ENCODE measurements around the gene JAK3. TPM values are rescaled to one million over a fixed set of nuclear protein-coding genes. Genes with fewer than 3 reads are reported as not detected.
A peak's percentile ranks its signal among the peaks of the same experiment; 100 is the strongest.

Gene JAK3
- polyA plus RNA-seq, 2 donors: 1.5 to 2.5 TPM

GRCh38 chr19:17841810-17842662 is 5.7 kb downstream of the JAK3 start:
- peaks cover 0 to 2% of the 10 kb centered on the region in 2 donors for H3K36me3 ChIP-seq (ENCODE audit: control insufficient read depth in 2 of 2, insufficient read depth in 2 of 2, low read length in 1 of 2)
- WGBS, 2 donors: 26 to 27% methylated on average over 56 of the region's 56 CpGs
- no peak overlapping the region for H3K27ac ChIP-seq (ENCODE audit: low read depth in 2 of 2, low read length in 1 of 2)
- no peaks in the 10 kb centered on the region for H3K27me3 ChIP-seq (ENCODE audit: control insufficient read depth in 1 of 2, insufficient read depth in 2 of 2, low read length in 2 of 2)
- no peaks in the 10 kb centered on the region for H3K9me3 ChIP-seq (ENCODE audit: control insufficient read depth in 2 of 2, insufficient read depth in 1 of 2, low read depth in 1 of 2, low read length in 1 of 2)
- peaks cover 7 to 10% of the 10 kb centered on the region in 2 donors for H3K4me1 ChIP-seq (ENCODE audit: control insufficient read depth in 2 of 2, insufficient read depth in 2 of 2, low read length in 1 of 2)
- peak overlapping the region in 1 of 2 donors; percentile 23 for H3K4me3 ChIP-seq (ENCODE audit: low read depth in 1 of 2, low read length in 2 of 2)

GRCh38 chr19:17841371-17841809 is 6.4 kb downstream of the JAK3 start:
- no peak overlapping the region for H3K27ac ChIP-seq (ENCODE audit: low read depth in 2 of 2, low read length in 1 of 2)

DNA sequence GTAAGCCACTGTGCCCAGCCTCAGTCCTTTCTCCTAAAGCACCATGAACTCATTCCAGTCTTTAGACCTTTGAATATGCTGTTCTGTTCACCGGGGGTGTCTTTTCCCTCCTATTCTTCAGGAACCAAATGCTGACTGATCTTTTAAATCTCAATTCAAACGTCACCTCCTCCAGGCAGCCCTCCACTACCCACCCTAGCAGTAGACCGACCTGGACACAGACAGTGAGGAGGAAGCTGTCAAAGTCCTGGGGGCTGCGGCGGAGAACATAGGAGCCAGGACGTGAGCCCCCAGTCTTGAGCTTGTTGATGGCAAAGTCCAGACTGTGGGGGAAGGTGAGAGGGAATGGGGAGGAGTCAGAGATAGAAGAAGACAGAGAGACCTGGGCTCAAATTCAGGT is 7.8 kb downstream of the JAK3 start:
- Histone ChIP-seq H3K4me1 (ENCODE audit: control insufficient read depth in 2 of 2, insufficient read depth in 2 of 2, low read length in 1 of 2) (peaks cover 7 to 10% of the 10 kb centered on the region in 2 donors), H3K4me3 (ENCODE audit: low read depth in 1 of 2, low read length in 2 of 2) (no peak overlapping the region), H3K27ac (ENCODE audit: low read depth in 2 of 2, low read length in 1 of 2) (no peak overlapping the region), H3K9me3 (ENCODE audit: control insufficient read depth in 2 of 2, insufficient read depth in 1 of 2, low read depth in 1 of 2, low read length in 1 of 2) (no peaks in the 10 kb centered on the region), H3K27me3 (ENCODE audit: control insufficient read depth in 1 of 2, insufficient read depth in 2 of 2, low read length in 2 of 2) (no peaks in the 10 kb centered on the region), H3K36me3 (ENCODE audit: control insufficient read depth in 2 of 2, insufficient read depth in 2 of 2, low read length in 1 of 2) (peaks cover 0 to 2% of the 10 kb centered on the region in 2 donors)
- WGBS, 2 donors: 77 to 86% methylated on average over 6 of the region's 6 CpGs

More at GRCh38 chr19:17841371-17841809, 6.4 kb downstream of the JAK3 start:
- H3K27me3 ChIP-seq (ENCODE audit: control insufficient read depth in 1 of 2, insufficient read depth in 2 of 2, low read length in 2 of 2): no peaks in the 10 kb centered on the region
- H3K4me3 ChIP-seq (ENCODE audit: low read depth in 1 of 2, low read length in 2 of 2): peak overlapping the region in 1 of 2 donors; percentile 4
- peaks cover 0 to 2% of the 10 kb centered on the region in 2 donors for H3K36me3 ChIP-seq (ENCODE audit: control insufficient read depth in 2 of 2, insufficient read depth in 2 of 2, low read length in 1 of 2)
- WGBS, 2 donors: 24 to 35% methylated on average over 29 to 30 of the region's 30 CpGs
- no peaks in the 10 kb centered on the region for H3K9me3 ChIP-seq (ENCODE audit: control insufficient read depth in 2 of 2, insufficient read depth in 1 of 2, low read depth in 1 of 2, low read length in 1 of 2)
- H3K4me1 ChIP-seq (ENCODE audit: control insufficient read depth in 2 of 2, insufficient read depth in 2 of 2, low read length in 1 of 2): peaks cover 7 to 10% of the 10 kb centered on the region in 2 donors

DNA sequence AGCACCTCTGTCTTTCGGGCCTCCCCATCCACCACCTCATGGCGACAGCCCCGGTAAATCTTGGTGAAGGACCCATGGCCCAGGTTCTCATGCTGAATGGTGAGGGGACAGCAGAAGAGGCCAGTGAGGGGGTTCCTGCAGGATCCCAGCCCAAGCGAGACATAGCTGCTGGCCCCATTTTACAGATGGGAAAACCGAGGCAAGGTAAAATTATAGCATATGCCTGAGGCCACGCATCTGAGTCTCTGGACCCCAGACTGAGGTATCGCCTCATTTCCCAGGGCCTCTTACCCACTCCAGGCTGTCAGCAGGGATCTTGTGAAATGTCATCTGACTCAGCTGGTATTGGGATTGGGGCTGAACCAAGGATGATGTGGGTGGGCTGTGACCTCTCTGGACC is 9.8 kb downstream of the JAK3 start:
- H3K27me3 ChIP-seq (ENCODE audit: control insufficient read depth in 1 of 2, insufficient read depth in 2 of 2, low read length in 2 of 2): no peaks in the 10 kb centered on the region
- H3K9me3 ChIP-seq (ENCODE audit: control insufficient read depth in 2 of 2, insufficient read depth in 1 of 2, low read depth in 1 of 2, low read length in 1 of 2): no peaks in the 10 kb centered on the region
- 94 to 95% methylated on average over 7 of the region's 7 CpGs for WGBS, 2 donors
- no peaks in the 10 kb centered on the region for H3K36me3 ChIP-seq (ENCODE audit: control insufficient read depth in 2 of 2, insufficient read depth in 2 of 2, low read length in 1 of 2)
- no peak overlapping the region for H3K27ac ChIP-seq (ENCODE audit: low read depth in 2 of 2, low read length in 1 of 2)
- no peak overlapping the region for H3K4me3 ChIP-seq (ENCODE audit: low read depth in 1 of 2, low read length in 2 of 2)
- H3K4me1 ChIP-seq (ENCODE audit: control insufficient read depth in 2 of 2, insufficient read depth in 2 of 2, low read length in 1 of 2): peaks cover 7 to 10% of the 10 kb centered on the region in 2 donors

- H3K9me3 ChIP-seq (ENCODE audit: control insufficient read depth in 2 of 2, insufficient read depth in 1 of 2, low read depth in 1 of 2, low read length in 1 of 2): no peaks in the 10 kb centered on the region
- H3K27ac ChIP-seq (ENCODE audit: low read depth in 2 of 2, low read length in 1 of 2): no peak overlapping the region
- peaks cover 0 to 6% of the 10 kb centered on the region in 2 donors for H3K4me1 ChIP-seq (ENCODE audit: control insufficient read depth in 2 of 2, insufficient read depth in 2 of 2, low read length in 1 of 2)
- WGBS, 2 donors: 58 to 69% methylated on average over 4 of the region's 4 CpGs
- peaks cover 0 to 3% of the 10 kb centered on the region in 2 donors for H3K36me3 ChIP-seq (ENCODE audit: control insufficient read depth in 2 of 2, insufficient read depth in 2 of 2, low read length in 1 of 2)
- H3K4me3 ChIP-seq (ENCODE audit: low read depth in 1 of 2, low read length in 2 of 2): no peak overlapping the region
- H3K27me3 ChIP-seq (ENCODE audit: control insufficient read depth in 1 of 2, insufficient read depth in 2 of 2, low read length in 2 of 2): no peaks in the 10 kb centered on the region
Measured at GRCh38 chr19:17836530-17836929, 11.3 kb downstream of the JAK3 start.

- H3K4me3 ChIP-seq (ENCODE audit: low read depth in 1 of 2, low read length in 2 of 2): no peak overlapping the region
- no peaks in the 10 kb centered on the region for H3K27me3 ChIP-seq (ENCODE audit: control insufficient read depth in 1 of 2, insufficient read depth in 2 of 2, low read length in 2 of 2)
- peaks cover 0 to 3% of the 10 kb centered on the region in 2 donors for H3K36me3 ChIP-seq (ENCODE audit: control insufficient read depth in 2 of 2, insufficient read depth in 2 of 2, low read length in 1 of 2)
- no peak overlapping the region for H3K27ac ChIP-seq (ENCODE audit: low read depth in 2 of 2, low read length in 1 of 2)
- H3K9me3 ChIP-seq (ENCODE audit: control insufficient read depth in 2 of 2, insufficient read depth in 1 of 2, low read depth in 1 of 2, low read length in 1 of 2): peaks cover 3 to 5% of the 10 kb centered on the region in 2 donors
- WGBS, 2 donors: 61 to 66% methylated on average over 8 of the region's 8 CpGs
- H3K4me1 ChIP-seq (ENCODE audit: control insufficient read depth in 2 of 2, insufficient read depth in 2 of 2, low read length in 1 of 2): peaks cover 0 to 6% of the 10 kb centered on the region in 2 donors
Measured at GRCh38 chr19:17835182-17836006, 12.4 kb downstream of the JAK3 start.

DNA sequence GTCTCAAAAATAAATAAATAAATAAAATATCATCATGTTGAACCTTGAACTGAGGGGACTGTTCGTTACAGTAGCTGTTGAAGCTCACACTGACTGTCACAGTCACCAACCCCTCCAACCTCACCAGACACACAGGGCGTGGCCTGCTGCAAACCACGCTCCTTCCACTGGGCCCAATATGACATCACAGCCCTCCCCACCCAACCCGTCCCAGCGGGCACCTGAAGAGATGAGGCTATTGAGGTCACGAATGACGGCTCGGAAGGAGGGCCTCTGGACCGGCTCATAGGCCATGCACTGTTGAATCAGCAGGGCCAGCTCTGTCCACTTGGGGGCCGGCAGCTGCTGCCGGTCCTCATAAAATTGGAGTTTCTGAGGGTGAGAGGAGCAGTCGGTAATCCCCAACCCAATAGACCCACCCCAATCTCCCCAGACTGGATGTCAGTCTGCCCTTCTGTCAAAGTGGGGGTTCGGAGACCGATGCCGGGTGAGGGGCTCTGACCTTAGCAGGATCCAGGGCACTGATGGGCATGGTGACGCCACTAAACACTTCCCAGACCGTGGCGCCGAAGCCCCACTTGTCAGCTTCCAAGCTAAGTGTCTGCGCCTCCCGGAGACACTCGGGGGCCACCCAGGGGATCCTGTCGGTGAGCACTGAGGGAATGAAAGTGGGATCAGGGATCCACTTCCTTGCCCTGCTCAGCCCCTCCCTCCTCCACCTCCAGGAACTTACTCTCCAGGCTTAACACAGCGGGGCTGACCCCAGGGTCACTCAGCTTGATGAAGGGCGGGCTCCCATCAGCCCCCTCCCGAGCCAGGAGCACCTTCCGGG is 13.2 kb downstream of the JAK3 start:
- no peak overlapping the region for H3K4me3 ChIP-seq (ENCODE audit: low read depth in 1 of 2, low read length in 2 of 2)
- H3K27me3 ChIP-seq (ENCODE audit: control insufficient read depth in 1 of 2, insufficient read depth in 2 of 2, low read length in 2 of 2): no peaks in the 10 kb centered on the region
- WGBS, 2 donors: 74 to 85% methylated on average over 27 of the region's 27 CpGs
- H3K4me1 ChIP-seq (ENCODE audit: control insufficient read depth in 2 of 2, insufficient read depth in 2 of 2, low read length in 1 of 2): peaks cover 2 to 6% of the 10 kb centered on the region in 2 donors
- H3K27ac ChIP-seq (ENCODE audit: low read depth in 2 of 2, low read length in 1 of 2): no peak overlapping the region
- peaks cover 0 to 3% of the 10 kb centered on the region in 2 donors for H3K36me3 ChIP-seq (ENCODE audit: control insufficient read depth in 2 of 2, insufficient read depth in 2 of 2, low read length in 1 of 2)
- peaks cover 3 to 5% of the 10 kb centered on the region in 2 donors for H3K9me3 ChIP-seq (ENCODE audit: control insufficient read depth in 2 of 2, insufficient read depth in 1 of 2, low read depth in 1 of 2, low read length in 1 of 2)

DNA sequence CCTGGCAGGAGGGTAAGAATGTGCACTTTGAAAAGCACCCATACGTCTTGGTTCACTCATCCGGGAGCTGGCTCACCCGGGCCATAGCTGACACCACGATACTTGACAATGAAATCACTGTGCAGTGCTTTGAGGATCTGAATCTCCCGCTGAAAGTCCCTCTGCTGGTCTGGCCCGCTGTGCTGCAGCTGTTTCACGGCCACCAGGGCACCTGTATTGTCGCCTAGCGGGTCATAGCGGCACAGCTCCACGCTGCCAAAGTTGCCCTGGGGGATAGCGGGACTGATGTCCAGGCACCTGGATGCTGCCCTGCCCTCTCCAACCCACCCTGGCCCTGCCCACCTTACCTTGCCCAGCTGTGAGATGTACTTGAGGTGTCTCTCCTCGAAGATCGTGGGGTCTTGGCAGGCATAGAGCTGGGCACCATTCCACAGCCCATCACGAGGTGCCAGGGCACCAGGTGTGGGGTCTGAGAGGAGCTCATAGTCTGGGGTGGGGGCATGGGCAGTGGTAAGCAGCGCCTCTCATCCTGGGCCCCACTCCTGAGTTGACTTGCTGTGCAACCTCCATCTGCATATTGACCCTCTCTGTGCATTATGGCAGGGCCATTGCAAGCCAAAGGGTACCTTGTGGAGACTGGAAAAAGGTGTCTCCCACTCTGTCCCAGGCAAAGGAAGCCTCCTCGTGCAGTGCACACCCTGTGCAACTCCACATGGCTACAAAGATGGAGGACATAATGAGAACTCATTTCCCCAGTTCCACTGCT is 15.2 kb downstream of the JAK3 start:
- Histone ChIP-seq H3K27ac (ENCODE audit: low read depth in 2 of 2, low read length in 1 of 2) (no peak overlapping the region), H3K4me3 (ENCODE audit: low read depth in 1 of 2, low read length in 2 of 2) (no peak overlapping the region), H3K9me3 (ENCODE audit: control insufficient read depth in 2 of 2, insufficient read depth in 1 of 2, low read depth in 1 of 2, low read length in 1 of 2) (peaks cover 3 to 5% of the 10 kb centered on the region in 2 donors), H3K36me3 (ENCODE audit: control insufficient read depth in 2 of 2, insufficient read depth in 2 of 2, low read length in 1 of 2) (peaks cover 0 to 3% of the 10 kb centered on the region in 2 donors), H3K4me1 (ENCODE audit: control insufficient read depth in 2 of 2, insufficient read depth in 2 of 2, low read length in 1 of 2) (peaks cover 2 to 6% of the 10 kb centered on the region in 2 donors), H3K27me3 (ENCODE audit: control insufficient read depth in 1 of 2, insufficient read depth in 2 of 2, low read length in 2 of 2) (no peaks in the 10 kb centered on the region)
- WGBS, 2 donors: 84 to 87% methylated on average over 17 of the region's 17 CpGs
